ENCODE data around the gene NDOR1.
A peak's percentile ranks its signal among the peaks of the same experiment; 100 is the strongest.

The NDOR1 gene

DNA sequence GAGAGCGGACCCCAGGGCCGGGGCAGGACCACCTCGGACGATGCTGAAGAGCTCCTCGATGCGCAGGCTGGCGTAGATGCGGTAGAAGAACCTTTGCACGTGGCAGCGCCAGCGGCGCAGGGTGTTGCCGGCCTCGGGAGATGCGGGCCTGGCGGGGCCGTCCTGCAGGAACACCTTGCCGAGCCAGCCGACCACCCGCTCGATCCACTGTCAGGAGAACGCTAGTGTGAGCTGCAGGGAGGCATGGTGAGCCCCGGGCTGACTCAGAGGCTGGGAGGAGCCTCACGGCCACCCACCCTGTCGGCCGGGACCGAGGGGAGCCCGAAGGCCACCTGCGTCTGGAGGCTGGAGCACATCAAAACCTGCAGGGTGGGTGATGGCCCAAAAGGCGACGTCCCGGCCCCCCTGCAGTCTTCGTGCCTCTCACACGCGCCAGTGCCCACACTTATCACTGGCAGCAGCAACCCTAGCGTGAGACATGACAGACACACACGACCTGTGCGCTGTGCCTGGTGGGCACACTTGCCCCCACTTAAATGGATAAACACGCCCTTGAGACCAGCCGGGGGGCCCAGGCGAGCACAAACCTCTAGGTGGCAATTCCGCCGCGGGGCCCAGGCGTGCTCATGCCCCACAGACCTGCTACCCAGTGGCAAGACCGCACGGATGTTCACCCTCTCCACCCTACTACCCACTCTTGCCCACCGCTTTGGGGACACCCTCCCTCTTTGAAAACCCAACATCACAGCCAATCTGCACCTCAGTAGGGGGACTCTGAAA is 20.4 kb upstream of the NDOR1 start:
- DNase-seq: no peak
- WGBS (ENCODE audit: insufficient coverage): 96% methylated on average over 45 of the region's 48 CpGs
- no peaks in the 10 kb centered on the region for H3K9me3 ChIP-seq (ENCODE audit: control extremely low read depth in 1 of 5, control insufficient read depth in 4 of 5, insufficient read depth in 2 of 5, low read depth in 1 of 5, low read length in 4 of 5)
- H3K27me3 ChIP-seq (replicated peaks in 2 of 5; ENCODE audit: control insufficient read depth in 4 of 5, insufficient read depth in 5 of 5, low read length in 4 of 5): no peaks in the 10 kb centered on the region
- H3K36me3 ChIP-seq (ENCODE audit: control insufficient read depth in 4 of 4, insufficient read depth in 4 of 4, low read length in 3 of 4): peaks cover 5 to 71% (median 50%) of the 10 kb centered on the region in 4 experiments
- ChIA-PET POLR2A (no interaction called here), CTCF (interaction anchor here (1.0 kb wide), 1 partner anchor 8 kb away, joined by 3 read pairs; no protein-coding TSS in a partner anchor)
- peaks cover 3 to 31% (median 30%) of the 10 kb centered on the region in 4 experiments for H3K4me1 ChIP-seq (ENCODE audit: control extremely low read depth in 1 of 4, control insufficient read depth in 4 of 4, insufficient read depth in 4 of 4, low read length in 3 of 4)
- no peak overlapping the region for H3K27ac ChIP-seq (ENCODE audit: insufficient read depth in 1 of 2, low read depth in 1 of 2, low read length in 2 of 2, poor library complexity in 1 of 2, severe bottlenecking in 2 of 2)
- no peak overlapping the region for H3K4me3 ChIP-seq (ENCODE audit: control insufficient read depth in 1 of 7, extremely low read depth in 1 of 7, insufficient read depth in 4 of 7, low read depth in 2 of 7, low read length in 6 of 7)

DNA sequence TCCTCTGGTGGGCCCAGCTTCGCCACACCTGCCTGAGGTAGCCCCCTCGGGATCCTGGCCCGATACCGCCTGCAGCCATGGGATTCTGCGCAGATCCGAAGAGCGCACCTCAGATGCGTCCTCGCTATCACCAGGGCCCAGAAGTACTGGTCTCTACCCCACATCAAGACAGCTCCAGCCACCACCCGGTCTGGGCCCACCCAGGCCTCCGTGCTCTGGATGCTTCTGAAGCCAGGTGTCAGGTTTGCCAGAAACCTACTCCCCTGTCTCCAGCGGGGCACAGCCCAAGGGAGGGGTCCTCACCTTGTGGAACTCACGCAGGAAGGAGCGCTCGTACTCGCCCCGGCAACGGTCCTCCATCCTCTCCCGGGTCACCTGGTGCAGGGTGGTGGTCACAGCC is 19.6 kb upstream of the NDOR1 start:
- no peak for DNase-seq
- peaks cover 5 to 71% (median 48%) of the 10 kb centered on the region in 4 experiments for H3K36me3 ChIP-seq (ENCODE audit: control insufficient read depth in 4 of 4, insufficient read depth in 4 of 4, low read length in 3 of 4)
- no peaks in the 10 kb centered on the region for H3K27me3 ChIP-seq (replicated peaks in 2 of 5; ENCODE audit: control insufficient read depth in 4 of 5, insufficient read depth in 5 of 5, low read length in 4 of 5)
- CTCF ChIA-PET: interaction anchor here (6.1 kb wide), 1 partner anchor 9 kb away, joined by 33 read pairs; no protein-coding TSS in a partner anchor
- POLR2A ChIA-PET: interaction anchor here (0.6 kb wide), 1 partner anchor 437 kb away, joined by 8 read pairs; no protein-coding TSS in a partner anchor
- no peak overlapping the region for H3K27ac ChIP-seq (ENCODE audit: insufficient read depth in 1 of 2, low read depth in 1 of 2, low read length in 2 of 2, poor library complexity in 1 of 2, severe bottlenecking in 2 of 2)
- H3K9me3 ChIP-seq (ENCODE audit: control extremely low read depth in 1 of 5, control insufficient read depth in 4 of 5, insufficient read depth in 2 of 5, low read depth in 1 of 5, low read length in 4 of 5): no peaks in the 10 kb centered on the region
- H3K4me3 ChIP-seq (ENCODE audit: control insufficient read depth in 1 of 7, extremely low read depth in 1 of 7, insufficient read depth in 4 of 7, low read depth in 2 of 7, low read length in 6 of 7): no peak overlapping the region
- 90% methylated on average over 19 of the region's 19 CpGs for WGBS (ENCODE audit: insufficient coverage)
- H3K4me1 ChIP-seq (ENCODE audit: control extremely low read depth in 1 of 4, control insufficient read depth in 4 of 4, insufficient read depth in 4 of 4, low read length in 3 of 4): peaks cover 3 to 39% (median 36%) of the 10 kb centered on the region in 4 experiments

DNA sequence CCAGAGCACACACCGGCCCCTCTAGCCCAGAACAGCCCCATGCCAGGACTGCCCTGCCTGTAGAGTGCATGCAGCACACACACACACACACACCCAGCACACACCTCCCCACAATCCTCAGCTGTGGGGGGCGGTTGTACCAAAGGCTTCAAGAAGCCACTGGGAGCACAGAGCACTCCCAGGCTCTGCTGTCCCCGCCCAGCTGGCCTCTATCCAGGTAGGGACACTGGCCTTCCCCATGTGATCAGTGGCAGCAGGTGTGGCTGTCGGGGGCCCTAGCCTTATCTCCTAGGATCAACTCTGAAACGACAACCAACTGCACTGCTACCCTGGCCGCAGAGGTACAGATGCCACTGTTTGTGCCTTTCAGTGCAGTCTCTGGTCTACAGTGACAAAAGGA is 19.1 kb upstream of the NDOR1 start:
- ChIA-PET POLR2A (interaction anchor here (0.6 kb wide), 1 partner anchor 437 kb away, joined by 8 read pairs; no protein-coding TSS in a partner anchor), CTCF (interaction anchor here (1.8 to 6.1 kb wide), 2 partner anchors 10 to 15 kb away, joined by 5 to 33 read pairs; partner anchors contain the start of gene TPRN)
- 96% methylated on average over 4 of the region's 6 CpGs for WGBS (ENCODE audit: insufficient coverage)
- H3K27me3 ChIP-seq (replicated peaks in 2 of 5; ENCODE audit: control insufficient read depth in 4 of 5, insufficient read depth in 5 of 5, low read length in 4 of 5): no peaks in the 10 kb centered on the region
- no peaks in the 10 kb centered on the region for H3K9me3 ChIP-seq (ENCODE audit: control extremely low read depth in 1 of 5, control insufficient read depth in 4 of 5, insufficient read depth in 2 of 5, low read depth in 1 of 5, low read length in 4 of 5)
- peaks cover 3 to 39% (median 36%) of the 10 kb centered on the region in 4 experiments for H3K4me1 ChIP-seq (ENCODE audit: control extremely low read depth in 1 of 4, control insufficient read depth in 4 of 4, insufficient read depth in 4 of 4, low read length in 3 of 4)
- peaks cover 5 to 71% (median 48%) of the 10 kb centered on the region in 4 experiments for H3K36me3 ChIP-seq (ENCODE audit: control insufficient read depth in 4 of 4, insufficient read depth in 4 of 4, low read length in 3 of 4)
- no peak overlapping the region for H3K27ac ChIP-seq (ENCODE audit: insufficient read depth in 1 of 2, low read depth in 1 of 2, low read length in 2 of 2, poor library complexity in 1 of 2, severe bottlenecking in 2 of 2)
- no peak for DNase-seq
- H3K4me3 ChIP-seq (ENCODE audit: control insufficient read depth in 1 of 7, extremely low read depth in 1 of 7, insufficient read depth in 4 of 7, low read depth in 2 of 7, low read length in 6 of 7): no peak overlapping the region

DNA sequence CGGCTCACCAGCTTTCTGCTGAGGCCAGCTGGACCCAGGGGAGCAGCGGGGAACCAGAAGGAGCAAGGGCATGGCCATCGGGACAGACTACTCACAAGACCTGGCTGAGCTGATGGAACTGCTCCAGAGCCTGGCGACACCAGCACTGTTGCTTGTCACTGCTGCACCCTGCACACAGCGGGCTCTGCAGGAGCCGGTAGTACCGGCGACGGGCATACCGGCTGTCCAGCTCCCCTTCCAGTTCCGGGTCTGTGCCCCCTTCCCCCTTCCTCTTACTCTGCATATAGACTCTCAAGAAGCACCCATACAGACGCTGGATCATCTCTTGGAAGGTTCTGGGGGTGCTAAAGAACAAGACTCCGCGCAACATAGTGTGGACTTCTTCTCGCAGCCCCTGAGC is 18.1 kb upstream of the NDOR1 start:
- peaks cover 3 to 39% (median 36%) of the 10 kb centered on the region in 4 experiments for H3K4me1 ChIP-seq (ENCODE audit: control extremely low read depth in 1 of 4, control insufficient read depth in 4 of 4, insufficient read depth in 4 of 4, low read length in 3 of 4)
- CTCF ChIA-PET: interaction anchor here (1.5 to 6.1 kb wide), 6 partner anchors 7 to 50 kb away, joined by 3 to 33 read pairs (median 7); partner anchors contain the start of genes RNF224 and TPRN
- POLR2A ChIA-PET: interaction anchor here (2.0 kb wide), 1 partner anchor 19 kb away, joined by 4 read pairs; no protein-coding TSS in a partner anchor
- peak overlapping the region; percentile 70 to 90 for H3K27ac ChIP-seq (ENCODE audit: insufficient read depth in 1 of 2, low read depth in 1 of 2, low read length in 2 of 2, poor library complexity in 1 of 2, severe bottlenecking in 2 of 2)
- H3K9me3 ChIP-seq (ENCODE audit: control extremely low read depth in 1 of 5, control insufficient read depth in 4 of 5, insufficient read depth in 2 of 5, low read depth in 1 of 5, low read length in 4 of 5): no peaks in the 10 kb centered on the region
- H3K36me3 ChIP-seq (ENCODE audit: control insufficient read depth in 4 of 4, insufficient read depth in 4 of 4, low read length in 3 of 4): peaks cover 5 to 75% (median 48%) of the 10 kb centered on the region in 4 experiments
- H3K4me3 ChIP-seq (ENCODE audit: control insufficient read depth in 1 of 7, extremely low read depth in 1 of 7, insufficient read depth in 4 of 7, low read depth in 2 of 7, low read length in 6 of 7): peak overlapping the region; percentile 90 to 99 (median 96)
- no peak for DNase-seq
- 95% methylated on average over 13 of the region's 15 CpGs for WGBS (ENCODE audit: insufficient coverage)
- no peaks in the 10 kb centered on the region for H3K27me3 ChIP-seq (replicated peaks in 2 of 5; ENCODE audit: control insufficient read depth in 4 of 5, insufficient read depth in 5 of 5, low read length in 4 of 5)

DNA sequence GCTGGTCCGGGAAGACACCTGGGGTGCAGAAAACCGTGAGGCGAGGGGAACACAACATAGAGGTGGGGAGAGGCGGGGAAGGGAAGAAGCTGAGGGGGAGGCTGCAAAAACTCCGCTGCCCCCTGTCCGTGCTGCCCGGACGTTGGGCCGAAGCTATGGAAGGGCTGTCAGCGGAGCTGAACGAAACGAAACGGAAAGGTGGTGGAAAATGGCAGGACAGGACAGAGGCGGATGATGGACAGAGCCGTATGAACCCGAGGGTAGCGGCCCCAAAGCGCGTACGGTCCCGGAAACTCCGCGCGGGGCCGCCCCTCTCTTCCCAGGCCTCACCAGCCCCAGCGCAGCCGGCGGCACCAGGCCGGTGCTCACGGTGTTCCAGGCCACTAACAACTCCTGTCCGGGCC is 17.4 kb upstream of the NDOR1 start:
- CTCF ChIA-PET: interaction anchor here (1.0 to 6.1 kb wide), 10 partner anchors 8 to 100 kb away, joined by 3 to 33 read pairs (median 4); partner anchors contain the start of genes RNF224 and TPRN
- DNase-seq: no peak
- Histone ChIP-seq H3K27me3 (replicated peaks in 2 of 5; ENCODE audit: control insufficient read depth in 4 of 5, insufficient read depth in 5 of 5, low read length in 4 of 5) (no peaks in the 10 kb centered on the region), H3K9me3 (ENCODE audit: control extremely low read depth in 1 of 5, control insufficient read depth in 4 of 5, insufficient read depth in 2 of 5, low read depth in 1 of 5, low read length in 4 of 5) (no peaks in the 10 kb centered on the region), H3K4me1 (ENCODE audit: control extremely low read depth in 1 of 4, control insufficient read depth in 4 of 4, insufficient read depth in 4 of 4, low read length in 3 of 4) (peaks cover 3 to 39% (median 36%) of the 10 kb centered on the region in 4 experiments), H3K4me3 (ENCODE audit: control insufficient read depth in 1 of 7, extremely low read depth in 1 of 7, insufficient read depth in 4 of 7, low read depth in 2 of 7, low read length in 6 of 7) (peak overlapping the region; percentile 90 to 99 (median 96)), H3K27ac (ENCODE audit: insufficient read depth in 1 of 2, low read depth in 1 of 2, low read length in 2 of 2, poor library complexity in 1 of 2, severe bottlenecking in 2 of 2) (peak overlapping the region; percentile 70 to 90), H3K36me3 (ENCODE audit: control insufficient read depth in 4 of 4, insufficient read depth in 4 of 4, low read length in 3 of 4) (peaks cover 5 to 74% (median 41%) of the 10 kb centered on the region in 4 experiments)
- 1% methylated on average over 21 of the region's 31 CpGs for WGBS (ENCODE audit: insufficient coverage)
- POLR2A ChIA-PET: interaction anchor here (1.3 to 2.0 kb wide), 2 partner anchors 18 to 36 kb away, joined by 4 read pairs; partner anchors contain the start of gene CYSRT1

DNA sequence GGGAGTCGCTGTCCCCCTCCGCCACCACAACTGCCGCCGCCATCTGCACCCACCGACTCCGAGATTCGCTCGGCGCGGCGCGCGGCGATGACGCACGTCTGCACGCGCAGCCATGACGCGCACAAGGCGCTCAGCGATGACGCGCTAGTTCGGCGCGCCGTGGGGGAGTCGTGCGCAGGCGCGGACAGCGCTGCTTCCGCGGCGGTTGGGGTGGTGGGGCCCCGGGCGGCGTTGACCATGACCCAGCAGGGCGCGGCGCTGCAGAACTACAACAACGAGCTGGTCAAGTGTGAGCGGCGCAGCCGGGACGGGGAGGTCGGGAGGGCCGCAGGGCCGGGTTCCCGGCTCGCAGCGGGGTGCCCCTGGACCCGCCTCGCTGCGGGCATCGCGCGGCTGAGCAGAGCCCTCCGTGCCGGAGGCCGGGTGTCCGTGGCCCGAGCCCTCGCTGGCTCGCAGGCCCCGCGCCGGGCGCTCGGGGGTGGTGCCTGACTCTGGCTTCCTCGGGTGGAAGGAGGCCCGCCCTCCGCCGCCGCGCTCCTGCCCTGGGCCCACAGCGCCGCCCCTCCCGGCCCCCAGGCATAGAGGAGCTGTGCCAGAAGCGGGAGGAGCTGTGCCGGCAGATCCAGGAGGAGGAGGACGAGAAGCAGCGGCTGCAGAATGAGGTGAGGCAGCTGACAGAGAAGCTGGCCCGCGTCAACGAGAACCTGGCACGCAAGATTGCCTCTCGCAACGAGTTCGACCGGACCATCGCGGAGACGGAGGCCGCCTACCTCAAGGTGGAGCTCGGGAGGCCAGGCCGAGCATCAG is 16.8 kb upstream of the NDOR1 start, which contains the start of the genes ANAPC2 and SSNA1:
Gene ANAPC2, minus strand, starts transcription at position 71 of the 807 bp plus-strand sequence. Its CDS starts 28 bp downstream, at position 43.
Gene SSNA1, plus strand, starts transcription at position 187 of the 807 bp plus-strand sequence. Its CDS starts 51 bp downstream, at position 238.
- ChIA-PET POLR2A (interaction anchor here (0.7 to 2.0 kb wide), 4 partner anchors 12 to 36 kb away, joined by 3 to 6 read pairs (median 4); partner anchors contain the start of genes CYSRT1 and TPRN), CTCF (interaction anchor here (0.6 to 6.1 kb wide), 17 partner anchors 8 to 100 kb away, joined by 3 to 33 read pairs (median 4); partner anchors contain the start of genes CYSRT1, LRRC26, RNF208 and RNF224)
- under 1% methylated on average over 78 of the region's 98 CpGs for WGBS (ENCODE audit: insufficient coverage)
- peaks cover 3 to 39% (median 36%) of the 10 kb centered on the region in 4 experiments for H3K4me1 ChIP-seq (ENCODE audit: control extremely low read depth in 1 of 4, control insufficient read depth in 4 of 4, insufficient read depth in 4 of 4, low read length in 3 of 4)
- peak within 1 kb of the TSS; percentile 70 to 90 for H3K27ac ChIP-seq (ENCODE audit: insufficient read depth in 1 of 2, low read depth in 1 of 2, low read length in 2 of 2, poor library complexity in 1 of 2, severe bottlenecking in 2 of 2)
- H3K4me3 ChIP-seq (ENCODE audit: control insufficient read depth in 1 of 7, extremely low read depth in 1 of 7, insufficient read depth in 4 of 7, low read depth in 2 of 7, low read length in 6 of 7): peak within 1 kb of the TSS; percentile 90 to 99 (median 96)
- H3K36me3 ChIP-seq (ENCODE audit: control insufficient read depth in 4 of 4, insufficient read depth in 4 of 4, low read length in 3 of 4): peaks cover 5 to 69% (median 35%) of the 10 kb centered on the region in 4 experiments
- no peaks in the 10 kb centered on the region for H3K27me3 ChIP-seq (replicated peaks in 2 of 5; ENCODE audit: control insufficient read depth in 4 of 5, insufficient read depth in 5 of 5, low read length in 4 of 5)
- H3K9me3 ChIP-seq (ENCODE audit: control extremely low read depth in 1 of 5, control insufficient read depth in 4 of 5, insufficient read depth in 2 of 5, low read depth in 1 of 5, low read length in 4 of 5): no peaks in the 10 kb centered on the region
- peak; percentile 92 to 97 (median 94) for DNase-seq

Data from common myeloid progenitor, CD34-positive (primary cell).